GM18861 (cell line): ENCODE data around the gene ALOXE3.
A peak's percentile ranks its signal among the peaks of the same experiment; 100 is the strongest.

ENCODE experiments used
- ATAC-seq: cut with Tn5 transposase; IDR thresholded peaks from one replicate; pipeline ENCODE4 v1.9.1; 2021; ENCODE audit not compliant: unreplicated experiment

ALOXE3 gene

GRCh38 chr17:8154608-8155155 is 36.4 kb upstream of the ALOXE3 start:
- ATAC-seq, result no peak

GRCh38 chr17:8153957-8154607 is 35.8 kb upstream of the ALOXE3 start:
- no peak for ATAC-seq

GRCh38 chr17:8153525-8153956 is 35.2 kb upstream of the ALOXE3 start:
- ATAC-seq, result no peak

- ATAC-seq, result no peak
Measured at GRCh38 chr17:8153031-8153451, 34.7 kb upstream of the ALOXE3 start.

GRCh38 chr17:8152112-8152775 is 33.9 kb upstream of the ALOXE3 start, which contains the start of gene PER1:
Gene PER1 (minus strand): TSS chr17:8152404. CDS start chr17:8150706, 1,698 bp downstream.
- ATAC-seq, result no peak

GRCh38 chr17:8151641-8152111 is 33.4 kb upstream of the ALOXE3 start:
- no peak for ATAC-seq

- peak; percentile 40 for ATAC-seq
Measured at GRCh38 chr17:8151120-8151640, 32.9 kb upstream of the ALOXE3 start.

- no peak for ATAC-seq
Measured at GRCh38 chr17:8150194-8151119, 32.1 kb upstream of the ALOXE3 start.

- no peak for ATAC-seq
Measured at GRCh38 chr17:8149419-8150193, 31.3 kb upstream of the ALOXE3 start.

GRCh38 chr17:8148560-8148959 is 30.2 kb upstream of the ALOXE3 start:
- ATAC-seq, result no peak

- ATAC-seq, result no peak
Measured at GRCh38 chr17:8147805-8148404, 29.6 kb upstream of the ALOXE3 start.

GRCh38 chr17:8147141-8147804 is 29.0 kb upstream of the ALOXE3 start:
- ATAC-seq, result no peak

GRCh38 chr17:8146381-8147140 is 28.2 kb upstream of the ALOXE3 start:
- no peak for ATAC-seq

GRCh38 chr17:8145811-8146210 is 27.5 kb upstream of the ALOXE3 start:
- no peak for ATAC-seq

GRCh38 chr17:8144401-8145231 is 26.3 kb upstream of the ALOXE3 start:
- ATAC-seq, result no peak

- ATAC-seq, result no peak
Measured at GRCh38 chr17:8143581-8144400, 25.5 kb upstream of the ALOXE3 start.
